Measurements from ENCODE around the gene RBM4. TPM values are rescaled to one million over a fixed set of nuclear protein-coding genes. Genes with fewer than 3 reads are reported as not detected.

The RBM4 gene
- total RNA-seq, 2 donors from 2014 or later, result 61.2 to 84.0 TPM

DNA sequence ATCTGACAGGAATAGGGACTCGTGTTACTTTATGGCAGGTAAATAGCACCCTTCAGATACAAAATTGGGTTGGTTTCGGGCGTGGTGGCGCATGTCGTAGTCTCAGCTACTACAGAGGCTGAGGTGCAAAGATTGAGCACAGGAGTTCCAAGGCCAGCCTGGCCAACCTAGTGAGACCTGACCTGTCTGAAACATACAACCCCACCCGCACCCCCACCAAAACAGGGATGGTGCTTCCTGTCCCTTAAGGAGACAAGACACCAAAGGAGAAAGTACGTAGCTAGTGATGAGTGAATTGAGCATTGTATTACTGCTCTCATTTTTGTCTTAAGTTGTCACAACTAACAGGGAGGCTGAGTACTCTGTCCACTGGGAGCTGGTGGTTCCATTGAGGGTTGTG is 14.1 kb downstream of the RBM4 start:
- Histone ChIP-seq H3K4me1 (ENCODE audit: control insufficient read depth in 1 of 2, low read depth in 2 of 2) (no peaks in the 10 kb centered on the region), H3K27ac (no peak overlapping the region), H3K27me3 (replicated peaks; ENCODE audit: insufficient read depth) (no peaks in the 10 kb centered on the region), H3K36me3 (peaks cover 21% of the 10 kb centered on the region), H3K9me3 (no peaks in the 10 kb centered on the region), H3K4me3 (no peak overlapping the region)
- no peak for ATAC-seq (ENCODE audit: insufficient number of reproducible peaks, low FRiP score, low read depth)
- DNase-seq (ENCODE audit: low spot score), result no peak
- no peak for TF ChIP-seq CTCF (IDR thresholded peaks at IDR 0.05)

DNA sequence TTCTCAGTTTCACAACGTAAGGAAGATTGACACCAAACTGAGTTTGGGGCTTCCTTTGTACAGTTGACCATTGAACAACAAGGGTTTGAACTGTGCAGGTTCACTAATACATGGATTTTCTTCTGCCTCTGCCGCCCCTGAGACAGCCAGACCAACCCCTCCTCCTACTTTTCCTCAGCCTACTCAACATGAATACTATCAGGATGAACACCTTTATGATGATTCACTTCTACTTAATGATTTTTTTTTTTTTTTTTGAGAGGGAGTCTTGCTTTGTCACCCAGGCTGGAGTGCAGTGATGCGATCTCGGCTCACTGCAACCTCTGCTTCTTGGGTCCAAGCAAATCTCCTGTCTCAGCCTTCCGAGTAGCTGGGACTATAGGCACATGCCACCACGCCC is 14.6 kb downstream of the RBM4 start:
- peaks cover 23% of the 10 kb centered on the region for H3K36me3 ChIP-seq
- DNase-seq (ENCODE audit: low spot score), result no peak

GRCh38 chr11:66659763-66660162 is 21.3 kb downstream of the RBM4 start:
- ATAC-seq (ENCODE audit: insufficient number of reproducible peaks, low FRiP score, low read depth), result no peak

More for the DNA sequence above, 14.6 kb downstream of the RBM4 start:
- no peak for ATAC-seq (ENCODE audit: insufficient number of reproducible peaks, low FRiP score, low read depth)
- H3K4me3 ChIP-seq, result no peak overlapping the region
- H3K27ac ChIP-seq, result no peak overlapping the region
- H3K9me3 ChIP-seq, result no peaks in the 10 kb centered on the region
- H3K4me1 ChIP-seq (ENCODE audit: control insufficient read depth in 1 of 2, low read depth in 2 of 2), result no peaks in the 10 kb centered on the region
- TF ChIP-seq CTCF (IDR thresholded peaks at IDR 0.05), result no peak
- H3K27me3 ChIP-seq (replicated peaks; ENCODE audit: insufficient read depth), result no peaks in the 10 kb centered on the region

DNA sequence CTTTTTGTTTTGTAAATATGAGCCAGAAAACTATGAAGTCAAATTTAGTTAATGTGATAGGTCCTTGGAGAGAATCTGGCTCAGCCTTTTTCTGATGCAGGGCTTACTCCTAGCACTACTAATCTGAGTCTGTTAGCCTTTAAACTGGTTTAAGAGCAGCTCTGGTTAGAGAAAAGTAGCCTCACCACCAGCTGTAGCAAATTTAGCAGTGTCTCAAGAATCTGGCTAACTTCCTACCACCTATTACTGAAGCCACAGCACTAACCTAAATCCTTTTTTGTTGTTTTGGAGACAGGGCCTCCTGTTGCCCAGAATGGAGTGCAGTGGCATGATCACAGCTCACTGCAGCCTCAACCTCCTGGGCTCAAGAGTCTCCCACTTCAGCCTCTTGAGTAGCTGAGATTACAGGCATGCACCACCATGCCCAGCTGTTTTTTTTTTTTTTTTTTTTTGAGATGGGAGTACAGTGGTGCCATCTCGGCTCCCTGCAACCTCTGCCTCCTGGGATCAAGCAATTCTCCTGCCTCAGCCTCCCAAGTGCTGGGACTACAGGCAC is 25.3 kb downstream of the RBM4 start:
- no peak for DNase-seq (ENCODE audit: low spot score)
- no peak for TF ChIP-seq CTCF (IDR thresholded peaks at IDR 0.05)
- Histone ChIP-seq H3K4me3 (no peak overlapping the region), H3K27ac (no peak overlapping the region), H3K36me3 (peaks cover 19% of the 10 kb centered on the region), H3K27me3 (replicated peaks; ENCODE audit: insufficient read depth) (no peaks in the 10 kb centered on the region), H3K9me3 (no peaks in the 10 kb centered on the region), H3K4me1 (ENCODE audit: control insufficient read depth in 1 of 2, low read depth in 2 of 2) (no peaks in the 10 kb centered on the region)
- ATAC-seq (ENCODE audit: insufficient number of reproducible peaks, low FRiP score, low read depth), result no peak

More at GRCh38 chr11:66659763-66660162, 21.3 kb downstream of the RBM4 start:
- H3K27ac ChIP-seq, result no peak overlapping the region
- no peak for DNase-seq (ENCODE audit: low spot score)
- no peaks in the 10 kb centered on the region for H3K27me3 ChIP-seq (replicated peaks; ENCODE audit: insufficient read depth)
- no peaks in the 10 kb centered on the region for H3K4me1 ChIP-seq (ENCODE audit: control insufficient read depth in 1 of 2, low read depth in 2 of 2)
- no peak overlapping the region for H3K4me3 ChIP-seq
- H3K9me3 ChIP-seq, result no peaks in the 10 kb centered on the region
- peaks cover 19% of the 10 kb centered on the region for H3K36me3 ChIP-seq
- no peak for TF ChIP-seq CTCF (IDR thresholded peaks at IDR 0.05)

GRCh38 chr11:66665369-66665768 is 26.9 kb downstream of the RBM4 start:
- Histone ChIP-seq H3K27ac (no peak overlapping the region), H3K9me3 (no peaks in the 10 kb centered on the region), H3K27me3 (replicated peaks; ENCODE audit: insufficient read depth) (no peaks in the 10 kb centered on the region), H3K36me3 (peaks cover 19% of the 10 kb centered on the region), H3K4me1 (ENCODE audit: control insufficient read depth in 1 of 2, low read depth in 2 of 2) (peaks cover 4 to 12% of the 10 kb centered on the region in 2 donors), H3K4me3 (no peak overlapping the region)
- TF ChIP-seq CTCF (IDR thresholded peaks at IDR 0.05), result no peak
- ATAC-seq (ENCODE audit: insufficient number of reproducible peaks, low FRiP score, low read depth) (no peak), DNase-seq (ENCODE audit: low spot score) (no peak)

Measured in thoracic aorta (tissue), 2 donors.